Nephron (organoid): ENCODE measurements around the gene GPR89B.
"Not testable (repeated sequence)": the region's sequence is repeated elsewhere in the genome, so short reads cannot be mapped to it uniquely, and the experiment has no call there.

ENCODE experiments used
- H3K27ac Mint-ChIP-seq, 3 experiments: 2 replicates each; pipeline ENCODE4 v1.8.0; 2020; ENCODE audit warnings: mixed read lengths in 3 of 3, mild to moderate bottlenecking in 2 of 3, moderate library complexity in 1 of 3
- H3K27me3 Mint-ChIP-seq: 2 replicates; pipeline ENCODE4 v1.8.0; 2021; ENCODE audit warnings: low read depth, mild to moderate bottlenecking, moderate library complexity, mixed read lengths
- H3K36me3 Mint-ChIP-seq: 2 replicates; pipeline ENCODE4 v1.8.0; 2020; ENCODE audit warnings: low read depth, mixed read lengths
- H3K4me1 Mint-ChIP-seq: 2 replicates; pipeline ENCODE4 v1.8.0; 2020; ENCODE audit warnings: mixed read lengths
- H3K4me3 Mint-ChIP-seq, 3 experiments: 2 replicates each; pipeline ENCODE4 v1.8.0; 2020; ENCODE audit warnings: mild to moderate bottlenecking in 3 of 3, mixed read lengths in 3 of 3, moderate library complexity in 2 of 3
- H3K9me3 Mint-ChIP-seq: 2 replicates; pipeline ENCODE4 v1.8.0; 2020; ENCODE audit warnings: mixed read lengths
- CTCF ChIP-seq, 3 experiments: fragments of 200-600 bp; sonication (generic); IDR thresholded peaks; one replicate each; pipeline ENCODE4 v1.5.0; 2021; ENCODE audit warnings: antibody characterized with exemption in 3 of 3; ENCODE audit not compliant: unreplicated experiment in 3 of 3

GPR89B gene

GRCh38 chr1:147996088-147996487 lies 67.9 kb downstream of the GPR89B start:
- not testable (repeated sequence) for H3K27me3 Mint-ChIP-seq, H3K9me3 Mint-ChIP-seq, H3K27ac Mint-ChIP-seq, H3K4me1 Mint-ChIP-seq, H3K4me3 Mint-ChIP-seq
- peaks cover 10% of the 10 kb centered on the region for H3K36me3 Mint-ChIP-seq

GRCh38 chr1:148007724-148008123 lies 79.5 kb downstream of the GPR89B start:
- not testable (repeated sequence) for H3K36me3 Mint-ChIP-seq, H3K4me3 Mint-ChIP-seq, H3K9me3 Mint-ChIP-seq, H3K27me3 Mint-ChIP-seq, H3K27ac Mint-ChIP-seq
- peaks cover 20% of the 10 kb centered on the region for H3K4me1 Mint-ChIP-seq

- peaks cover 27% of the 10 kb centered on the region for H3K27me3 Mint-ChIP-seq
- H3K9me3 Mint-ChIP-seq, result no peaks in the 10 kb centered on the region
- no peak overlapping the region for H3K27ac Mint-ChIP-seq
- no peak for TF ChIP-seq CTCF (IDR thresholded peaks at IDR 0.05; ENCODE audit: unreplicated experiment in 3 of 3)
- H3K36me3 Mint-ChIP-seq, result peaks cover 5% of the 10 kb centered on the region
- H3K4me3 Mint-ChIP-seq, result peak overlapping the region in 1 of 3 experiments; percentile 11
- H3K4me1 Mint-ChIP-seq, result peaks cover 27% of the 10 kb centered on the region
Measured at GRCh38 chr1:148010527-148010926, 82.3 kb downstream of the GPR89B start.

- not testable (repeated sequence) for H3K27ac Mint-ChIP-seq, H3K9me3 Mint-ChIP-seq, H3K36me3 Mint-ChIP-seq
- H3K4me1 Mint-ChIP-seq, result peaks cover 29% of the 10 kb centered on the region
- H3K4me3 Mint-ChIP-seq, result peak overlapping the region; percentile 66 to 75 (median 73)
- peaks cover 32% of the 10 kb centered on the region for H3K27me3 Mint-ChIP-seq
Measured at GRCh38 chr1:148013177-148014144, 85.2 kb downstream of the GPR89B start.

GRCh38 chr1:148014289-148015200 lies 86.3 kb downstream of the GPR89B start:
- H3K4me1 Mint-ChIP-seq, result peaks cover 29% of the 10 kb centered on the region
- H3K9me3 Mint-ChIP-seq, H3K27ac Mint-ChIP-seq, H3K36me3 Mint-ChIP-seq: not testable (repeated sequence)
- peak overlapping the region; percentile 73 to 76 (median 73) for H3K4me3 Mint-ChIP-seq
- H3K27me3 Mint-ChIP-seq, result peaks cover 35% of the 10 kb centered on the region

- not testable (repeated sequence) for H3K36me3 Mint-ChIP-seq, H3K4me1 Mint-ChIP-seq, H3K27ac Mint-ChIP-seq, H3K9me3 Mint-ChIP-seq, H3K27me3 Mint-ChIP-seq, H3K4me3 Mint-ChIP-seq
Measured at GRCh38 chr1:148024918-148025317, 96.7 kb downstream of the GPR89B start.

GRCh38 chr1:148027004-148027403 lies 98.8 kb downstream of the GPR89B start:
- H3K36me3 Mint-ChIP-seq, H3K9me3 Mint-ChIP-seq, H3K4me3 Mint-ChIP-seq, H3K27ac Mint-ChIP-seq, H3K27me3 Mint-ChIP-seq, H3K4me1 Mint-ChIP-seq: not testable (repeated sequence)

- H3K36me3 Mint-ChIP-seq, H3K9me3 Mint-ChIP-seq, H3K27ac Mint-ChIP-seq, H3K4me1 Mint-ChIP-seq: not testable (repeated sequence)
- Mint-ChIP-seq H3K27me3 (peaks cover 19% of the 10 kb centered on the region), H3K4me3 (peak overlapping the region in 2 of 3 experiments; percentile 10 to 55)
Measured at GRCh38 chr1:148032247-148032646, 104.0 kb downstream of the GPR89B start.

- H3K4me3 Mint-ChIP-seq, H3K36me3 Mint-ChIP-seq, H3K27ac Mint-ChIP-seq, H3K4me1 Mint-ChIP-seq, H3K9me3 Mint-ChIP-seq: not testable (repeated sequence)
- peaks cover 19% of the 10 kb centered on the region for H3K27me3 Mint-ChIP-seq
Measured at GRCh38 chr1:148032690-148033089, 104.5 kb downstream of the GPR89B start.

GRCh38 chr1:148033147-148033546 lies 104.9 kb downstream of the GPR89B start:
- H3K4me1 Mint-ChIP-seq, H3K27ac Mint-ChIP-seq, H3K9me3 Mint-ChIP-seq, H3K36me3 Mint-ChIP-seq, H3K4me3 Mint-ChIP-seq: not testable (repeated sequence)
- peaks cover 19% of the 10 kb centered on the region for H3K27me3 Mint-ChIP-seq

- Mint-ChIP-seq H3K4me3 (peak overlapping the region; percentile 84 to 90 (median 88)), H3K27ac (peak overlapping the region; percentile 95 to 99 (median 97)), H3K27me3 (peaks cover 12% of the 10 kb centered on the region)
- not testable (repeated sequence) for H3K9me3 Mint-ChIP-seq, H3K36me3 Mint-ChIP-seq, H3K4me1 Mint-ChIP-seq
Measured at GRCh38 chr1:148037850-148038461, 109.7 kb downstream of the GPR89B start.

- Mint-ChIP-seq H3K27ac (peak overlapping the region; percentile 95 to 99 (median 97)), H3K4me3 (peak overlapping the region; percentile 84 to 90 (median 88))
- not testable (repeated sequence) for H3K9me3 Mint-ChIP-seq, H3K4me1 Mint-ChIP-seq, H3K27me3 Mint-ChIP-seq, H3K36me3 Mint-ChIP-seq
Measured at GRCh38 chr1:148038462-148039333, 110.5 kb downstream of the GPR89B start.
